ENCODE data around the gene OSBPL8. TPM values are rescaled to one million over a fixed set of nuclear protein-coding genes. Genes with fewer than 3 reads are reported as not detected.

Gene OSBPL8
- total and polyA plus RNA-seq, 2 donors (not counting 1 experiment from before 2014, with no cell fraction given) = 11.1 to 112 TPM

DNA sequence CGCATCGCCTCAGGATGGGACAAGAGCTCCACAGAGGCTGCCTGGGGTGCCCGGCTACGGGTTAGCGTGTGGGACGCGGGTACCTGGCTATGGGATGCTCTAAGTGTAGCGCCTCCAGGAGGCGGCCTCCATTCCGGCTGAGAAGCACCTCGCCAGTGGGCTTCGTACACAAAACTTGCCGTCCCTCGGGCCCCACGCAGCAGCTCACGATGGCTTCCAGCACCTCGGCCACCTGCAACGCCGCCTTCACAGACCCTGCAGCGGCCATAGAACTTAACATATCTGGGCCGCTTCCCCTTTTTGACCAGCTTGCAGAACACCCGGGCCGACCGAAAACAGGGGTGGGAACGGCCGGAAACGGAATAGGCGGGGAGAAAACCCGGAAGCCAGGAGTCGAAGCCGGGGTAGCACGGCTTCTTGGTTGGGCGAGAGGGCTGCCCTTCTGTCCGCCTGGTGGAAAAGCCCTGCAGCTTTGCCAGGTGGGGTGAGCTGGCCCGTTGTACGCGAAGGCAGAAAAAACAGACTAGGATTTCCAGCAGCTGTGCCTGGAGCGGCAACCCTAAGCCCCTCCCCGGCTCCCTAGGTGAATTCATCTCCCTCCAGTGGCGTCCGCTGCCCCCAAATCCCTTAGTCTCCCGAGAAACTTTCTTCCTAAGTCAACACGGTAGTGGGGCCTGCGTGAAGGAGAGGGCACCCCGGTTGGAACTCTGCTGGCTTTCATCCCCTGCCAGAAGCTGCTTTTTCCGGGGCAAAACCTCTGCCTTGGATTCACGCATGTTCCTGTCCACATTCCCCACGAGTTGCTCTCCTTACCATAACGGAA, 211.3 kb downstream of the OSBPL8 start, which contains the start of gene BBS10:
Gene BBS10, minus strand, starts transcription at position 337 of the 823 bp plus-strand sequence. Its CDS starts 57 bp downstream, at position 280.
- peak within 1 kb of the TSS; percentile 81 for H3K4me2 ChIP-seq (replicated peaks; ENCODE audit: low read depth, low read length, poor library complexity, severe bottlenecking)
- WGBS (ENCODE audit: insufficient coverage) = under 1% methylated on average over 48 of the region's 49 CpGs
- peak within 1 kb of the TSS; percentile 96 for H2AFZ ChIP-seq (ENCODE audit: insufficient read depth, low read depth, low read length, poor library complexity, severe bottlenecking)
- ChIA-PET CTCF (interaction anchor here (0.6 to 2.2 kb wide), 15 partner anchors 107 to 863 kb away, joined by 3 to 12 read pairs (median 4); partner anchors contain the start of genes KRR1, NAP1L1, OSBPL8 and PHLDA1), POLR2A (interaction anchor here (0.6 to 1.7 kb wide), 9 partner anchors 16 to 1810 kb away, joined by 3 to 9 read pairs (median 4); partner anchors contain the start of genes ATXN7L3B, KRR1, NAP1L1 and OSBPL8)
- Mint-ChIP-seq H3K9me3 (ENCODE audit: insufficient read depth) (no peaks in the 10 kb centered on the region), H3K27ac (peak within 1 kb of the TSS; percentile 98), H3K27me3 (no peaks in the 10 kb centered on the region), H3K4me3 (peak within 1 kb of the TSS; percentile 92), H3K4me1 (peaks cover 27% of the 10 kb centered on the region)
- H3K4me1 ChIP-seq (ENCODE audit: control insufficient read depth in 2 of 2, insufficient read depth in 2 of 2, low read length in 2 of 2) = peaks cover 17% of the 10 kb centered on the region in 2 donors
- H3K79me2 ChIP-seq (ENCODE audit: control insufficient read depth, insufficient read depth, low read length) = peaks cover 5% of the 10 kb centered on the region
- no peaks in the 10 kb centered on the region for H4K20me1 ChIP-seq (ENCODE audit: control insufficient read depth, insufficient read depth, low read length, poor library complexity, severe bottlenecking)
- peak within 1 kb of the TSS; percentile 86 to 89 for H3K27ac ChIP-seq (ENCODE audit: low read length in 2 of 2)
- peak within 1 kb of the TSS; percentile 76 to 90 (median 79) for H3K4me3 ChIP-seq (ENCODE audit: control extremely low read depth in 1 of 5, extremely low read depth in 1 of 5, insufficient read depth in 1 of 5, low read depth in 2 of 5, low read length in 4 of 5)
- peaks cover 0 to 4% (median 0%) of the 10 kb centered on the region in 3 donors for H3K9me3 ChIP-seq (ENCODE audit: control extremely low read depth in 1 of 3, control insufficient read depth in 2 of 3, insufficient read depth in 1 of 3, low read length in 2 of 3)
- intact Hi-C loops (cut with micrococcal nuclease) = loop anchor here (1.0 to 5.0 kb wide), 12 partner anchors 163 to 1016 kb away; partner anchors contain the start of genes CAPS2, GLIPR1L1, GLIPR1L2 and KRR1
- ATAC-seq (ENCODE audit: low read depth) (peak; percentile 97), DNase-seq (peak; percentile 94)
- H3K36me3 ChIP-seq (replicated peaks in 1 of 2; ENCODE audit: control extremely low read depth in 1 of 2, control insufficient read depth in 1 of 2, extremely low read depth in 1 of 2, insufficient read depth in 2 of 2, low read length in 1 of 2) = no peaks in the 10 kb centered on the region
- TF ChIP-seq EZH2 (IDR thresholded peaks at IDR 0.05; ENCODE audit: borderline replicate concordance, insufficient read depth, low read depth, low read length, poor library complexity, severe bottlenecking) = no peak
- peak; percentile 9 for TF ChIP-seq CTCF (IDR thresholded peaks at IDR 0.05)
- peak within 1 kb of the TSS; percentile 84 for H3K9ac ChIP-seq (ENCODE audit: low read length)
- H3K27me3 ChIP-seq (replicated peaks in 1 of 4; ENCODE audit: control extremely low read depth in 1 of 4, control insufficient read depth in 3 of 4, insufficient read depth in 4 of 4, low read length in 3 of 4) = no peaks in the 10 kb centered on the region

Measured in B cell (primary cell).